H1 (cell line): ENCODE results near the gene OBSCN. TPM values are rescaled to one million over a fixed set of nuclear protein-coding genes. Genes with fewer than 3 reads are reported as not detected.

ENCODE experiments used
- CBX8 ChIP-seq: fragments of 300-800, 300-1000 bp; sonication (generic); IDR thresholded peaks from 2 replicates; pipeline ENCODE4 v1.7.1; 2016; ENCODE audit warnings: low read depth, low read length, borderline replicate concordance
- RXRA ChIP-seq: IDR thresholded peaks from 2 replicates; pipeline ENCODE4 v1.6.1; 2011; ENCODE audit warnings: low read depth, mild to moderate bottlenecking, low read length, moderate library complexity; ENCODE audit not compliant: insufficient read depth
- polyA plus RNA-seq, 7 experiments: library from polyadenylated mRNA; depleted of rRNA in 3 of 7; stranded (reverse) in 5 of 7; unstranded in 2 of 7; fragments of >200 nt in 5 of 7; fragments of 200-250 nt in 2 of 7; gene quantifications; 1 replicate in 5 of 7; 2 replicates in 1 of 7; 4 replicates in 1 of 7; pipeline versions ENCODE4 v1.2.1 to v1.2.3, GENCODE V29; 2011 to 2013; ENCODE audit warnings: missing spikeins in 2 of 7, mixed read lengths in 2 of 7
- total RNA-seq: library from RNA; stranded (reverse); fragmentation: NEBNext Ultra II Directional; extraction: Animal tissue kit (Norgen Biotek cat#: 25700); gene quantifications from 2 replicates; pipeline ENCODE4 v1.2.1, GENCODE V29; 2021

Gene OBSCN
- total and polyA plus RNA-seq, 2 of the 8 experiments (the other 6 are each of a cell fraction or from before 2014, with no cell fraction given), result 7.5 to 28.4 TPM

- TF ChIP-seq RXRA (no peak), CBX8 (no peak)
- TF ChIP-seq, all 59 proteins: peak for 0
Measured at GRCh38 chr1:228184152-228184551, 23.7 kb upstream of the OBSCN start (continued).
